SK-N-MC (cell line): Measurements from ENCODE around the gene PLEKHD1.

Experiments
- EZH2 ChIP-seq: fragments of 200-600 bp; sonication (generic); IDR thresholded peaks from one replicate; pipeline ENCODE4 v1.6.1; 2017; ENCODE audit warnings: antibody characterized with exemption
- FOXP2 ChIP-seq: optimal IDR thresholded peaks from 2 replicates; pipeline ENCODE3; 2011; ENCODE audit warnings: mild to moderate bottlenecking, moderate library complexity; ENCODE audit not compliant: insufficient read depth; ENCODE audit errors: extremely low read length, control extremely low read depth
- POLR2AphosphoS5 ChIP-seq: IDR thresholded peaks from 2 replicates; pipeline ENCODE4 v1.6.1; 2012; ENCODE audit warnings: mild to moderate bottlenecking, low read depth, low read length, borderline replicate concordance

GRCh38 chr14:69548566-69548965 lies 64.0 kb downstream of the PLEKHD1 start:
- no peak for TF ChIP-seq EZH2
- TF ChIP-seq FOXP2, result no peak
- TF ChIP-seq POLR2AphosphoS5, result no peak
